GM12872 (cell line): Measurements from ENCODE around the gene ZNF334.

Source experiments
- CTCF ChIP-seq: IDR thresholded peaks from 3 replicates; pipeline ENCODE4 v1.5.1; 2011; ENCODE audit warnings: low read depth, mild to moderate bottlenecking, low read length, moderate library complexity; ENCODE audit not compliant: insufficient read depth

Gene ZNF334

GRCh38 chr20:46557231-46557956 is 44.0 kb upstream of the ZNF334 start:
- TF ChIP-seq CTCF: no peak

- TF ChIP-seq CTCF: no peak
These were observed 42.1 kb upstream of the ZNF334 start for GRCh38 chr20:46555370-46555956.

- TF ChIP-seq CTCF: no peak
These were observed 41.5 kb upstream of the ZNF334 start for GRCh38 chr20:46554828-46555227.

- TF ChIP-seq CTCF: no peak
These were observed 40.6 kb upstream of the ZNF334 start for GRCh38 chr20:46553926-46554325.

GRCh38 chr20:46552460-46553420 is 39.4 kb upstream of the ZNF334 start:
- TF ChIP-seq CTCF: no peak

GRCh38 chr20:46551522-46552381 is 38.4 kb upstream of the ZNF334 start:
- TF ChIP-seq CTCF: no peak
